H1 (cell line): ENCODE measurements around the gene RAD23A. TPM values are rescaled to one million over a fixed set of nuclear protein-coding genes. Genes with fewer than 3 reads are reported as not detected.

ENCODE experiments used
- ASH2L ChIP-seq: fragments of 200-600, 300-600 bp; sonication (generic); IDR thresholded peaks from one replicate; pipeline ENCODE4 v1.7.1; 2017; ENCODE audit warnings: low read length
- FOSL1 ChIP-seq: IDR thresholded peaks from 2 replicates; pipeline ENCODE4 v1.6.1; 2011; ENCODE audit warnings: mild to moderate bottlenecking, low read depth, low read length, moderate library complexity; ENCODE audit not compliant: insufficient read depth
- KDM4A ChIP-seq: IDR thresholded peaks from one replicate; pipeline ENCODE4 v1.7.1; 2012; ENCODE audit warnings: low read depth, mild to moderate bottlenecking, moderate library complexity, low read length, inconsistent platforms; ENCODE audit not compliant: severe bottlenecking
- KDM5A ChIP-seq: fragments of 200-600 bp; IDR thresholded peaks from 2 replicates; pipeline ENCODE4 v1.7.1; 2012; ENCODE audit warnings: mild to moderate bottlenecking, low read length, inconsistent platforms, mixed read lengths
- MAFK ChIP-seq: IDR thresholded peaks from 2 replicates; pipeline ENCODE4 v1.6.1; 2012; ENCODE audit warnings: low read depth, mild to moderate bottlenecking, improper control_type of control experiment, low read length
- POLR2AphosphoS5 ChIP-seq: IDR thresholded peaks from 2 replicates; pipeline ENCODE4 v1.6.1; 2011; ENCODE audit warnings: low read depth, low read length
- TAF1 ChIP-seq: IDR thresholded peaks from 2 replicates; pipeline ENCODE4 v1.6.1; 2011; ENCODE audit warnings: mild to moderate bottlenecking, low read depth, low read length
- TBP ChIP-seq: IDR thresholded peaks from 2 replicates; pipeline ENCODE4 v1.6.1; 2011; ENCODE audit warnings: low read depth, low read length, improper control_type of control experiment
- YY1 ChIP-seq: IDR thresholded peaks from 2 replicates; pipeline ENCODE4 v1.6.1; 2011; ENCODE audit warnings: low read depth, mild to moderate bottlenecking, low read length
- polyA plus RNA-seq, 7 experiments: library from polyadenylated mRNA; depleted of rRNA in 3 of 7; stranded (reverse) in 5 of 7; unstranded in 2 of 7; fragments of >200 nt in 5 of 7; fragments of 200-250 nt in 2 of 7; gene quantifications; 1 replicate in 5 of 7; 2 replicates in 1 of 7; 4 replicates in 1 of 7; pipeline versions ENCODE4 v1.2.1 to v1.2.3, GENCODE V29; 2011 to 2013; ENCODE audit warnings: missing spikeins in 2 of 7, mixed read lengths in 2 of 7
- total RNA-seq: library from RNA; stranded (reverse); fragmentation: NEBNext Ultra II Directional; extraction: Animal tissue kit (Norgen Biotek cat#: 25700); gene quantifications from 2 replicates; pipeline ENCODE4 v1.2.1, GENCODE V29; 2021

The RAD23A gene
- total and polyA plus RNA-seq, 2 of the 8 experiments (the other 6 are each of a cell fraction or from before 2014, with no cell fraction given), result 40.0 to 76.1 TPM

DNA sequence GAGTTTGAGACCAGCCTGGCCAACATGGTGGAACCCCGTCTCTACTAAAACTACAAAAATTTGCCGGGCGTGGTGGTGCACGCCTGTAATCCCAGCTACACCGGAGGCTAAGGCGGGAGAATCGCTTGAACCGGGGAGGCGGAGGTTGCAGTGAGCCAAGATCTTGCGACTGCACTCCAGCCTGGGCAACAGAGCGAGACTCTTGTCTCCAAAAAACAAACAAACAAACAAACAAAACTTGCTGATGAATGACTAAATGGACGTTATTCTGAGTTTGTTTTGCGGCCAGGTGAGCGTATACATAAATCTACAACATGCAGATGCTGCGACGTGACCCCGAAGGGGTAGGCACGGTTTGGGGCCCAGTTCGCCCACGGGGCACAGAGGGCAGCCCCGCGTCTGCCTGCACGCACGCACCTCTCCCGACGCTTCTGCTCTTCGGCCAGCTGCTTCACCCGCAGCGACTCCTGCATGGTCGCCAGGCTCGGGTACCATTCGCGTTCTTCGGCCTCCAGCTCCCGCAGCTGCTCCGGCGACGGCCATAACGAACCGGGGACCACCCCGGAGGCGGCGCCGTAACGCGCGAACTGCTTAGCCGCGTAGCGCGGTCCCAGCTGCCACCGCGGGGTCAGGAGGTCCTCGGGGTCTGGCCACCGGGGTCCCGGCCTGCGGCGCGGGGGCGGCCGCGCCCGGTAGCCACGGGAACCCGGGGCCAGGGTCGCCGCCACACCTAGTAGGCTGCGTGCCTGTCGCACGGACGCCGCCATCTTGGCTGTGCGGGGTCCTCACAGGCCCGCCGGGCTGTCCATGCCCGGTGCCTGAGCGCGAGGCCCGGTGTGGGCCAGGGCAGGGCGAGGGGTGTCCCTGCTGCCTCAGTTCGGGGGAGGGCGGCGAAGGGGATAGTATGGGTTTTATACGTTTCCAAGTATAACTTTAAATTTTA is 11.1 kb downstream of the RAD23A start, which contains the start of gene GADD45GIP1 (continued):
- TF ChIP-seq FOSL1 (no peak), KDM4A (peak; percentile 73), YY1 (peak; percentile 98), TBP (peak; percentile 91), MAFK (no peak), TAF1 (peak; percentile 99), KDM5A (peak; percentile 88), POLR2AphosphoS5 (peak; percentile 98), ASH2L (peak; percentile 67)
